ENCODE data around the gene TMEM109. TPM values are rescaled to one million over a fixed set of nuclear protein-coding genes. Genes with fewer than 3 reads are reported as not detected.

Gene TMEM109
- total and polyA plus RNA-seq, 2 of the 13 experiments (the other 11 are each of a cell fraction or from before 2014, with no cell fraction given), result 7.7 to 18.0 TPM

DNA sequence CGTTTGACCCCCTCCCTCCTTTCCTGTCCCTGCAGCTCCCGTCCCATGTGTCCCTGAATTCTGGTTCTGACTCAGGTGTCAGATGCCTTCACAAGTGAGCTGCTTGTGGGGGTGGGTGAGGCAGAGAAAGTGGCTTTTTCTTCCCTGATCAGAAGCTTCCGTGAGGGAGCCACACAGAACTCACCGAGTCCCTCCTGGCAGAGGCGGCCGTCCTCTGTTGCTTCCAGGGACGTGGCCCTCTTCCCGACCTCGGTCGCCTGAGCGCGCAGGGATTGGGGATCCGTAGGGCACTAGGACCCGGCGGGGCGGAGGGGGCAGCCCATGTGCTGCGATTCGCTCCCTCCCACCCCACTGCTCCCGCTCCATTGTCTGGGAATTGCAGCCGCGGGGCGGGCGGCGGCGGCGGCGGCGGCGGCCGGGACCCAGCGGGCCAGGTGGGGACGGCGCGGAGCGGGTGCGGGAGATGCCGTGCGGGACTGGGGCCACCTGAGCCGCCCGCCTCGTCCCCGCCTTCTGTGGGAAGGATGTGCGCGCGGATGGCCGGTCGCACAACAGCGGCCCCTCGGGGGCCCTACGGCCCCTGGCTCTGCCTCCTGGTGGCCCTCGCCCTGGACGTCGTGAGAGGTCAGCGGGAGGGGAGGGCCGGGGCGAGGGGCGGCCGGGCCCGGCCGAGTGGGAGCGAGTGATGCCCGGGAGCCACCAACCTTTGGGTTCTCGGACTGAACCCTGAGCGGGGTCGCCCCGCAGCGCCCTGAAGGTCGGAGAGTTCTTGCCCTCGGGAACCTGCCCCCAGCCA, 10.3 kb downstream of the TMEM109 start, which contains the start of gene TMEM132A (continued):
- no peak for TF ChIP-seq ZGPAT (CRISPR knock-in tag; IDR thresholded peaks at IDR 0.05)
- no peak for TF ChIP-seq NFATC3 (CRISPR knock-in tag; IDR thresholded peaks at IDR 0.05)
- no peak for TF ChIP-seq ZNF260 (CRISPR knock-in tag; IDR thresholded peaks at IDR 0.05; ENCODE audit: borderline replicate concordance, low read depth)
- TF ChIP-seq KAT8 (CRISPR knock-in tag; IDR thresholded peaks at IDR 0.05), result peak; percentile 38; the same call in 1 of the 2 replicates
- TF ChIP-seq CEBPB (IDR thresholded peaks at IDR 0.05; ENCODE audit: borderline replicate concordance, low read depth, low read length), result no peak
- TF ChIP-seq ZNF17 (CRISPR knock-in tag; IDR thresholded peaks at IDR 0.05), result no peak
- TF ChIP-seq NFKBIZ (CRISPR knock-in tag; IDR thresholded peaks at IDR 0.05), result no peak
- no peak for TF ChIP-seq ZNF781 (CRISPR knock-in tag; IDR thresholded peaks at IDR 0.05; ENCODE audit: borderline replicate concordance, not compliant biosample characterization)
- TF ChIP-seq DBP (CRISPR knock-in tag; IDR thresholded peaks at IDR 0.05; ENCODE audit: not compliant biosample characterization), result no peak
- TF ChIP-seq REPIN1 (CRISPR knock-in tag; IDR thresholded peaks at IDR 0.05; ENCODE audit: borderline replicate concordance, low read depth), result peak; percentile 61; the same call in 1 of the 2 replicates
- no peak for TF ChIP-seq ARNT (IDR thresholded peaks at IDR 0.05)
- no peak for TF ChIP-seq RAD51 (IDR thresholded peaks at IDR 0.05; ENCODE audit: borderline replicate concordance)
- TF ChIP-seq, protein P1, sequence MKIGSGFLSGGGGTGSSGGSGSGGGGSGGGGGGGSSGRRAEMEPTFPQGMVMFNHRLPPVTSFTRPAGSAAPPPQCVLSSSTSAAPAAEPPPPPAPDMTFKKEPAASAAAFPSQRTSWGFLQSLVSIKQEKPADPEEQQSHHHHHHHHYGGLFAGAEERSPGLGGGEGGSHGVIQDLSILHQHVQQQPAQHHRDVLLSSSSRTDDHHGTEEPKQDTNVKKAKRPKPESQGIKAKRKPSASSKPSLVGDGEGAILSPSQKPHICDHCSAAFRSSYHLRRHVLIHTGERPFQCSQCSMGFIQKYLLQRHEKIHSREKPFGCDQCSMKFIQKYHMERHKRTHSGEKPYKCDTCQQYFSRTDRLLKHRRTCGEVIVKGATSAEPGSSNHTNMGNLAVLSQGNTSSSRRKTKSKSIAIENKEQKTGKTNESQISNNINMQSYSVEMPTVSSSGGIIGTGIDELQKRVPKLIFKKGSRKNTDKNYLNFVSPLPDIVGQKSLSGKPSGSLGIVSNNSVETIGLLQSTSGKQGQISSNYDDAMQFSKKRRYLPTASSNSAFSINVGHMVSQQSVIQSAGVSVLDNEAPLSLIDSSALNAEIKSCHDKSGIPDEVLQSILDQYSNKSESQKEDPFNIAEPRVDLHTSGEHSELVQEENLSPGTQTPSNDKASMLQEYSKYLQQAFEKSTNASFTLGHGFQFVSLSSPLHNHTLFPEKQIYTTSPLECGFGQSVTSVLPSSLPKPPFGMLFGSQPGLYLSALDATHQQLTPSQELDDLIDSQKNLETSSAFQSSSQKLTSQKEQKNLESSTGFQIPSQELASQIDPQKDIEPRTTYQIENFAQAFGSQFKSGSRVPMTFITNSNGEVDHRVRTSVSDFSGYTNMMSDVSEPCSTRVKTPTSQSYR (CRISPR knock-in tag; IDR thresholded peaks at IDR 0.05; ENCODE audit: borderline replicate concordance), result peak; percentile 33; the same call in 1 of the 2 replicates
- no peak for TF ChIP-seq E2F2 (CRISPR knock-in tag; IDR thresholded peaks at IDR 0.05; ENCODE audit: borderline replicate concordance)
- peak; percentile 91 for TF ChIP-seq XRCC5 (optimal IDR thresholded peaks at IDR 0.05; ENCODE audit: low read length)
- TF ChIP-seq KDM2A (CRISPR knock-in tag; IDR thresholded peaks at IDR 0.05; ENCODE audit: borderline replicate concordance, low read depth), result peak; percentile 66; the same call in 1 of the 2 replicates
- TF ChIP-seq ZBTB8A (CRISPR knock-in tag; IDR thresholded peaks at IDR 0.05; ENCODE audit: borderline replicate concordance, low read depth), result no peak
- TF ChIP-seq, protein P2, sequence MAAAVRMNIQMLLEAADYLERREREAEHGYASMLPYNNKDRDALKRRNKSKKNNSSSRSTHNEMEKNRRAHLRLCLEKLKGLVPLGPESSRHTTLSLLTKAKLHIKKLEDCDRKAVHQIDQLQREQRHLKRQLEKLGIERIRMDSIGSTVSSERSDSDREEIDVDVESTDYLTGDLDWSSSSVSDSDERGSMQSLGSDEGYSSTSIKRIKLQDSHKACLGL (CRISPR knock-in tag; IDR thresholded peaks at IDR 0.05), result 0 out of 2 replicates have a peak, but pooled peaks have one; percentile 15
- TF ChIP-seq, protein P3, sequence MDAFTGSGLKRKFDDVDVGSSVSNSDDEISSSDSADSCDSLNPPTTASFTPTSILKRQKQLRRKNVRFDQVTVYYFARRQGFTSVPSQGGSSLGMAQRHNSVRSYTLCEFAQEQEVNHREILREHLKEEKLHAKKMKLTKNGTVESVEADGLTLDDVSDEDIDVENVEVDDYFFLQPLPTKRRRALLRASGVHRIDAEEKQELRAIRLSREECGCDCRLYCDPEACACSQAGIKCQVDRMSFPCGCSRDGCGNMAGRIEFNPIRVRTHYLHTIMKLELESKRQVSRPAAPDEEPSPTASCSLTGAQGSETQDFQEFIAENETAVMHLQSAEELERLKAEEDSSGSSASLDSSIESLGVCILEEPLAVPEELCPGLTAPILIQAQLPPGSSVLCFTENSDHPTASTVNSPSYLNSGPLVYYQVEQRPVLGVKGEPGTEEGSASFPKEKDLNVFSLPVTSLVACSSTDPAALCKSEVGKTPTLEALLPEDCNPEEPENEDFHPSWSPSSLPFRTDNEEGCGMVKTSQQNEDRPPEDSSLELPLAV (CRISPR knock-in tag; conservative IDR thresholded peaks at IDR 0.05; ENCODE audit: low read depth), result no peak
- no peak for TF ChIP-seq TBP (CRISPR knock-in tag; IDR thresholded peaks at IDR 0.05)
